PC-3 (cell line): ENCODE results near the gene RAF1. TPM values are rescaled to one million over a fixed set of nuclear protein-coding genes. Genes with fewer than 3 reads are reported as not detected.
"Not testable (repeated sequence)": the region's sequence is repeated elsewhere in the genome, so short reads cannot be mapped to it uniquely, and the experiment has no call there.

Experiments used
- ATAC-seq: fragments of 200-7000 bp; cut with Tn5 transposase; 2 replicates; pipeline ENCODE4 v1.9.1; 2020; ENCODE audit warnings: mild to moderate bottlenecking, moderate library complexity
- BruUV-seq: library from RNA; stranded (reverse); fragments of 400-500 nt; replicated peaks from 2 replicates; lab custom pipeline; 2021; lab: Mats Ljungman, UMichigan
- CTCF ChIA-PET: fragments of 300-600 bp; sonication (Branson Sonifier 250); formaldehyde crosslinking; loops from one replicate; lab custom pipeline; 2022; ENCODE audit warnings: antibody characterized with exemption; lab: Charles Lee
- POLR2A ChIA-PET: fragments of 300-600 bp; sonication (Branson Sonifier 250); formaldehyde crosslinking; loops from one replicate; lab custom pipeline; 2022; ENCODE audit warnings: antibody characterized with exemption; ENCODE audit not compliant: unreplicated experiment; lab: Charles Lee
- DNase-seq: peaks from one replicate; pipeline ENCODE4 v3.0.0-alpha.2; 2015
- H2AFZ ChIP-seq: fragments of 300-600 bp; sonication (generic); 2 replicates; pipeline ENCODE4 v1.6.0; 2016; ENCODE audit warnings: antibody characterized with exemption, low read length
- H3F3A ChIP-seq: fragments of 300-600 bp; sonication (generic); one replicate; pipeline ENCODE4 v1.6.0; 2017; ENCODE audit warnings: antibody characterized with exemption, low read length, control low read depth, mild to moderate bottlenecking; ENCODE audit not compliant: unreplicated experiment
- H3K27ac ChIP-seq: fragments of 300-600 bp; sonication (generic); 2 replicates; pipeline ENCODE4 v1.5.1; 2016; ENCODE audit warnings: mild to moderate bottlenecking, low read length
- H3K27me3 ChIP-seq: fragments of 300-600 bp; sonication (generic); 2 replicates; pipeline ENCODE4 v1.6.1; 2016; ENCODE audit warnings: low read length, mixed read lengths
- H3K36me3 ChIP-seq: fragments of 300-600 bp; sonication (generic); 2 replicates; pipeline ENCODE4 v1.6.1; 2016; ENCODE audit warnings: low read depth, mixed run types, low read length, mixed read lengths
- H3K4me1 ChIP-seq: fragments of 300-600 bp; sonication (generic); 2 replicates; pipeline ENCODE4 v1.5.1; 2016; ENCODE audit warnings: low read length; ENCODE audit not compliant: insufficient read depth
- H3K4me2 ChIP-seq: fragments of 300-600 bp; sonication (generic); 2 replicates; pipeline ENCODE4 v1.6.0; 2016; ENCODE audit warnings: low read length
- H3K4me3 ChIP-seq: fragments of 300-600 bp; sonication (generic); 2 replicates; pipeline ENCODE4 v1.5.1; 2016; ENCODE audit warnings: mild to moderate bottlenecking, low read length, mixed read lengths
- H3K79me2 ChIP-seq: fragments of 300-600 bp; sonication (generic); 2 replicates; pipeline ENCODE4 v1.6.1; 2017; ENCODE audit warnings: low read length, mixed read lengths
- H3K9ac ChIP-seq: fragments of 300-600 bp; sonication (generic); 2 replicates; pipeline ENCODE4 v1.6.0; 2016; ENCODE audit warnings: mild to moderate bottlenecking, low read length
- H3K9me2 ChIP-seq: fragments of 300-600 bp; sonication (generic); replicated peaks from 2 replicates; pipeline ENCODE4 v1.6.1; 2016; ENCODE audit warnings: mixed run types, low read length, mixed read lengths
- H3K9me3 ChIP-seq: fragments of 300-600 bp; sonication (generic); 2 replicates; pipeline ENCODE4 v1.6.1; 2016; ENCODE audit warnings: low read length, mixed read lengths
- H4K20me1 ChIP-seq: fragments of 300-600 bp; sonication (generic); 2 replicates; pipeline ENCODE4 v1.6.1; 2016; ENCODE audit warnings: low read length, mixed read lengths
- EZH2 ChIP-seq: fragments of 300-600 bp; sonication (generic); IDR thresholded peaks from one replicate; pipeline ENCODE4 v1.6.1; 2017; ENCODE audit warnings: antibody characterized with exemption, mild to moderate bottlenecking, low read length; ENCODE audit not compliant: unreplicated experiment
- EZH2phosphoT487 ChIP-seq: fragments of 300-600 bp; sonication (generic); IDR thresholded peaks from 2 replicates; pipeline ENCODE4 v1.6.1; 2018; ENCODE audit warnings: mild to moderate bottlenecking, antibody characterized with exemption, low read length, borderline replicate concordance
- intact Hi-C: fragments of 100-400 bp; cut with micrococcal nuclease; formaldehyde crosslinking; loops from 2 replicates; pipeline ENCODE4 v1.9.0; 2023
- total RNA-seq: library from RNA; depleted of rRNA; stranded (reverse); fragments of >200 nt; gene quantifications from 2 replicates; pipeline ENCODE4 v1.2.3, GENCODE V29; 2014
- TF ChIP-seq, protein P1 (sequence below): fragments of 300-600 bp; sonication (generic); conservative IDR thresholded peaks from 2 replicates; pipeline ENCODE4 v1.5.1; 2017; ENCODE audit warnings: antibody characterized with exemption, low read depth, mild to moderate bottlenecking, low read length

The RAF1 gene
- total RNA-seq, 1 experiment from 2014 or later, result 130 TPM

DNA sequence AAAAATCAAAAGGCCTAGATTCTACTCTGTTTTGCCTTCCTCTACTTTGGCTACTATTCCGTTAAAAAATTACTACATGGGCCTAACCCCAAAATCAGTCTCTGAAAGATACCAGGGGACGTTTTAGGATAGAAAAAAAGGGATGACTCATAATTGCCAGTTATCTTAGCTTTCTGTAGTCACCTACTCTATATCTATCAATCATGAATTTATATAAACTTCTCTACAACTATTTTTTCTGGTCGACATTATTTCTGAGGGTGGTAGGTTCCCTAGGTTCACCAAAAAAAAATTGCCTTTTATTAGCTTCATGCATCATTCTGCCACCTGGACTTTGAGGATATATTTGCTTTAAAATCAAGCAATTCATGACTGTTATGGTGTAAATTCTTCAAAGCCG is 36.5 kb downstream of the RAF1 start:
- Histone ChIP-seq H3K4me2 (no peak overlapping the region), H3K27ac (no peak overlapping the region), H3F3A (no peaks in the 10 kb centered on the region), H3K4me1 (peaks cover 6% of the 10 kb centered on the region; the same call in 1 of the 2 replicates), H3K4me3 (no peak overlapping the region), H3K36me3 (no peaks in the 10 kb centered on the region), H3K79me2 (peaks cover 99% of the 10 kb centered on the region), H3K9ac (no peak overlapping the region), H3K9me2 (no peaks in the 10 kb centered on the region), H3K27me3 (no peaks in the 10 kb centered on the region), H4K20me1 (peaks cover 42% of the 10 kb centered on the region), H2AFZ (no peak overlapping the region), H3K9me3 (no peaks in the 10 kb centered on the region)
- CTCF ChIA-PET, result no interaction called here
- POLR2A ChIA-PET, result no interaction called here
- BruUV-seq, result no TSS peak
- no peak for TF ChIP-seq EZH2
- no peak for TF ChIP-seq EZH2phosphoT487
- TF ChIP-seq, protein P1, sequence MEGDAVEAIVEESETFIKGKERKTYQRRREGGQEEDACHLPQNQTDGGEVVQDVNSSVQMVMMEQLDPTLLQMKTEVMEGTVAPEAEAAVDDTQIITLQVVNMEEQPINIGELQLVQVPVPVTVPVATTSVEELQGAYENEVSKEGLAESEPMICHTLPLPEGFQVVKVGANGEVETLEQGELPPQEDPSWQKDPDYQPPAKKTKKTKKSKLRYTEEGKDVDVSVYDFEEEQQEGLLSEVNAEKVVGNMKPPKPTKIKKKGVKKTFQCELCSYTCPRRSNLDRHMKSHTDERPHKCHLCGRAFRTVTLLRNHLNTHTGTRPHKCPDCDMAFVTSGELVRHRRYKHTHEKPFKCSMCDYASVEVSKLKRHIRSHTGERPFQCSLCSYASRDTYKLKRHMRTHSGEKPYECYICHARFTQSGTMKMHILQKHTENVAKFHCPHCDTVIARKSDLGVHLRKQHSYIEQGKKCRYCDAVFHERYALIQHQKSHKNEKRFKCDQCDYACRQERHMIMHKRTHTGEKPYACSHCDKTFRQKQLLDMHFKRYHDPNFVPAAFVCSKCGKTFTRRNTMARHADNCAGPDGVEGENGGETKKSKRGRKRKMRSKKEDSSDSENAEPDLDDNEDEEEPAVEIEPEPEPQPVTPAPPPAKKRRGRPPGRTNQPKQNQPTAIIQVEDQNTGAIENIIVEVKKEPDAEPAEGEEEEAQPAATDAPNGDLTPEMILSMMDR, result no peak
- ATAC-seq (no peak), DNase-seq (no peak)
- intact Hi-C loops, result loop anchor here (5.0 kb wide), 1 partner anchor 35 kb away; the partner anchor contains the start of gene RAF1

DNA sequence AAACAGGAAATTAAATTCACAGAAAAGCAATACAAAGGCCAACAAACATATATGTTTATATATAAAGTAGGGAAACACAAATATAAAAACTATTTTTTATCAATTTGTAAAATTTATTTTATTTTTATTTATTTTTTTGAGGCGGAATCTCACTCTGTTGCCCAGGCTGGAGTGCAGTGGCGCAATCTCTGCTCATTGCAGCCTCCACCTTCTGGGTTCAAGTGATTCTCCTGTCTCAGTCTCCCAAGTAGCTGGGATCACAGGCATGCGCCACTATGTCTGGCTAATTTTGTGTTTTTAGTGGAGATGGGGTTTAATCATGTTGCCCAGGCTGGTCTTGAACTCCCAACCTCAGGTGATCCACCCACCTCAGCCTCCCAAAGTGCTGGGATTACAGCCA is 39.0 kb downstream of the RAF1 start:
- H3K36me3 ChIP-seq, ATAC-seq, DNase-seq, H3K4me2 ChIP-seq, H3K4me1 ChIP-seq, H3K27me3 ChIP-seq, H2AFZ ChIP-seq, H3K27ac ChIP-seq, H3K9me2 ChIP-seq, H3K9ac ChIP-seq, H3K9me3 ChIP-seq, H3K4me3 ChIP-seq, BruUV-seq, H3F3A ChIP-seq, POLR2A ChIA-PET: not testable (repeated sequence)
- H4K20me1 ChIP-seq, result peaks cover 51% of the 10 kb centered on the region
- peaks cover 99% of the 10 kb centered on the region for H3K79me2 ChIP-seq
- CTCF ChIA-PET, result interaction anchor here (0.6 kb wide), 1 partner anchor 47 kb away, joined by 7 read pairs; no protein-coding TSS in a partner anchor
- intact Hi-C loops, result loop anchor here (5.0 kb wide), 1 partner anchor 37 kb away; the partner anchor contains the start of gene RAF1

DNA sequence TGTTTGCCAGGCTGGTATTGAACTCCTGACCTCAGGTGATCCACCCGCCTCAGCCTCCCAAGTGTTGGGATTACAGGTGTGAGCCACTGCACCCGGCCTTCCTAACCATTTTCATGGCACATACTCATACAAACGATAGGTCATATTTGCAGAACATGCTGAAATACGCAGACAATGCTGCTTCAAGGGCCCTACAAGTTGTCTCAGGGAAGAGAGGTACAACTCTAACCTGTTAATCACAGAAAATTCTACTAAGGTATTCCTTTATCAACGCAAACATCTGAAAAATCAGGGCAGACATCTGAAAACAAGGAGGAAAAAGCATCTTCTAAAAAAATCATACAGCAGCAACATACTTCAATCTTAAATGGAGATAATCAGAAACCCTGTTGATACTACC is 39.9 kb downstream of the RAF1 start:
- Histone ChIP-seq H2AFZ (no peak overlapping the region), H3K9me2 (no peaks in the 10 kb centered on the region), H3K4me3 (no peak overlapping the region), H3K79me2 (peaks cover 97% of the 10 kb centered on the region), H3K4me1 (no peaks in the 10 kb centered on the region), H3K36me3 (no peaks in the 10 kb centered on the region), H3F3A (peaks cover 3% of the 10 kb centered on the region), H3K4me2 (no peak overlapping the region), H3K9me3 (no peaks in the 10 kb centered on the region), H3K27ac (no peak overlapping the region), H4K20me1 (peaks cover 52% of the 10 kb centered on the region), H3K27me3 (no peaks in the 10 kb centered on the region), H3K9ac (no peak overlapping the region)
- ATAC-seq (no peak), DNase-seq (no peak)
- intact Hi-C loops, result no loop called here
- no TSS peak for BruUV-seq
- TF ChIP-seq EZH2phosphoT487 (no peak), EZH2 (no peak)
- TF ChIP-seq, protein P1, result no peak
- ChIA-PET POLR2A (no interaction called here), CTCF (no interaction called here)
